ENCODE data around the gene AHNAK2.
A peak's percentile ranks its signal among the peaks of the same experiment; 100 is the strongest.

AHNAK2 gene

GRCh38 chr14:104968541-104969401, 9.4 kb downstream of the AHNAK2 start:
- peak; percentile 10 for ATAC-seq
- TF ChIP-seq ARNTL (CRISPR knock-in tag; IDR thresholded peaks at IDR 0.05; ENCODE audit: borderline replicate concordance, low read depth), result no peak
- no peak for TF ChIP-seq ZFP30 (CRISPR knock-in tag; IDR thresholded peaks at IDR 0.05)
- TF ChIP-seq RARB (CRISPR knock-in tag; IDR thresholded peaks at IDR 0.05), result no peak
- no peak for TF ChIP-seq ESRRG (CRISPR knock-in tag; IDR thresholded peaks at IDR 0.05)
- TF ChIP-seq PPARA (CRISPR knock-in tag; IDR thresholded peaks at IDR 0.05; ENCODE audit: borderline replicate concordance), result no peak
- TF ChIP-seq ZNF8 (CRISPR knock-in tag; IDR thresholded peaks at IDR 0.05), result no peak
- TF ChIP-seq TCF4 (CRISPR knock-in tag; IDR thresholded peaks at IDR 0.05; ENCODE audit: borderline replicate concordance), result no peak
- TF ChIP-seq, protein P1, sequence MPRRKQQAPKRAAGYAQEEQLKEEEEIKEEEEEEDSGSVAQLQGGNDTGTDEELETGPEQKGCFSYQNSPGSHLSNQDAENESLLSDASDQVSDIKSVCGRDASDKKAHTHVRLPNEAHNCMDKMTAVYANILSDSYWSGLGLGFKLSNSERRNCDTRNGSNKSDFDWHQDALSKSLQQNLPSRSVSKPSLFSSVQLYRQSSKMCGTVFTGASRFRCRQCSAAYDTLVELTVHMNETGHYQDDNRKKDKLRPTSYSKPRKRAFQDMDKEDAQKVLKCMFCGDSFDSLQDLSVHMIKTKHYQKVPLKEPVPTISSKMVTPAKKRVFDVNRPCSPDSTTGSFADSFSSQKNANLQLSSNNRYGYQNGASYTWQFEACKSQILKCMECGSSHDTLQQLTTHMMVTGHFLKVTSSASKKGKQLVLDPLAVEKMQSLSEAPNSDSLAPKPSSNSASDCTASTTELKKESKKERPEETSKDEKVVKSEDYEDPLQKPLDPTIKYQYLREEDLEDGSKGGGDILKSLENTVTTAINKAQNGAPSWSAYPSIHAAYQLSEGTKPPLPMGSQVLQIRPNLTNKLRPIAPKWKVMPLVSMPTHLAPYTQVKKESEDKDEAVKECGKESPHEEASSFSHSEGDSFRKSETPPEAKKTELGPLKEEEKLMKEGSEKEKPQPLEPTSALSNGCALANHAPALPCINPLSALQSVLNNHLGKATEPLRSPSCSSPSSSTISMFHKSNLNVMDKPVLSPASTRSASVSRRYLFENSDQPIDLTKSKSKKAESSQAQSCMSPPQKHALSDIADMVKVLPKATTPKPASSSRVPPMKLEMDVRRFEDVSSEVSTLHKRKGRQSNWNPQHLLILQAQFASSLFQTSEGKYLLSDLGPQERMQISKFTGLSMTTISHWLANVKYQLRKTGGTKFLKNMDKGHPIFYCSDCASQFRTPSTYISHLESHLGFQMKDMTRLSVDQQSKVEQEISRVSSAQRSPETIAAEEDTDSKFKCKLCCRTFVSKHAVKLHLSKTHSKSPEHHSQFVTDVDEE (CRISPR knock-in tag; IDR thresholded peaks at IDR 0.05), result no peak
- no peak for TF ChIP-seq OSR1 (CRISPR knock-in tag; IDR thresholded peaks at IDR 0.05)
- TF ChIP-seq PATZ1 (CRISPR knock-in tag; IDR thresholded peaks at IDR 0.05; ENCODE audit: borderline replicate concordance), result no peak
- no peak for TF ChIP-seq GLIS3 (CRISPR knock-in tag; IDR thresholded peaks at IDR 0.05)
- TF ChIP-seq ZC3H10 (CRISPR knock-in tag; IDR thresholded peaks at IDR 0.05), result no peak
- no peak for TF ChIP-seq ZFP3 (CRISPR knock-in tag; IDR thresholded peaks at IDR 0.05)
- no peak for TF ChIP-seq ZNF565 (CRISPR knock-in tag; conservative IDR thresholded peaks at IDR 0.05; ENCODE audit: low read depth)
- no peak for TF ChIP-seq ZNF70 (CRISPR knock-in tag; IDR thresholded peaks at IDR 0.05)
- TF ChIP-seq SNAI2 (CRISPR knock-in tag; IDR thresholded peaks at IDR 0.05), result no peak
- no peak for TF ChIP-seq ISL1 (CRISPR knock-in tag; IDR thresholded peaks at IDR 0.05)

DNA sequence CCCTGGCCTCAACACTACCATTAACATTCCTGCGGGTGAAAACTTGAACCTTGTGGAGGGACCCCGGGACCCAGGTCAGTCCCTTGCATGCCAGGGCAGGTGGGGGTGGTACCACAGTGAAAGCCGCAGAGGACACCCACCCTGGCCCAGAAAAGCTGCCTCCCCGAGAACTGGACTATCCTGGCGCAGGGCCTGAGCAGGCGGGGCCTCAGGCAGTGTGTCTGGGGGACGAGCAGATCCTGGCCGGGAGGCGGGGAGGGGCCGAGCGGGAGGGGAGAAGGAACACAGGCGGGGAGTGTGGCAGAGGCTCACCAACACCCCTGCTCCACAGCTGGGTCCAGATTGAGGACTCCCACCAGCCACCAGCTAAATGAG, 10.0 kb downstream of the AHNAK2 start:
- TF ChIP-seq ZFP30 (CRISPR knock-in tag; IDR thresholded peaks at IDR 0.05) (no peak), ARNTL (CRISPR knock-in tag; IDR thresholded peaks at IDR 0.05; ENCODE audit: borderline replicate concordance, low read depth) (no peak), BACH2 (CRISPR knock-in tag; IDR thresholded peaks at IDR 0.05; ENCODE audit: borderline replicate concordance) (no peak), ZNF70 (CRISPR knock-in tag; IDR thresholded peaks at IDR 0.05) (no peak), RARB (CRISPR knock-in tag; IDR thresholded peaks at IDR 0.05) (no peak), CREB5 (CRISPR knock-in tag; IDR thresholded peaks at IDR 0.05; ENCODE audit: low read depth) (no peak), SNAI2 (CRISPR knock-in tag; IDR thresholded peaks at IDR 0.05) (no peak), PPARA (CRISPR knock-in tag; IDR thresholded peaks at IDR 0.05; ENCODE audit: borderline replicate concordance) (no peak), TCF4 (CRISPR knock-in tag; IDR thresholded peaks at IDR 0.05; ENCODE audit: borderline replicate concordance) (no peak), ZFP3 (CRISPR knock-in tag; IDR thresholded peaks at IDR 0.05) (no peak), ZNF565 (CRISPR knock-in tag; conservative IDR thresholded peaks at IDR 0.05; ENCODE audit: low read depth) (no peak), PATZ1 (CRISPR knock-in tag; IDR thresholded peaks at IDR 0.05; ENCODE audit: borderline replicate concordance) (no peak), ZNF8 (CRISPR knock-in tag; IDR thresholded peaks at IDR 0.05) (no peak), CSDC2 (CRISPR knock-in tag; IDR thresholded peaks at IDR 0.05) (no peak), ESRRG (CRISPR knock-in tag; IDR thresholded peaks at IDR 0.05) (no peak)
- TF ChIP-seq, protein P2, sequence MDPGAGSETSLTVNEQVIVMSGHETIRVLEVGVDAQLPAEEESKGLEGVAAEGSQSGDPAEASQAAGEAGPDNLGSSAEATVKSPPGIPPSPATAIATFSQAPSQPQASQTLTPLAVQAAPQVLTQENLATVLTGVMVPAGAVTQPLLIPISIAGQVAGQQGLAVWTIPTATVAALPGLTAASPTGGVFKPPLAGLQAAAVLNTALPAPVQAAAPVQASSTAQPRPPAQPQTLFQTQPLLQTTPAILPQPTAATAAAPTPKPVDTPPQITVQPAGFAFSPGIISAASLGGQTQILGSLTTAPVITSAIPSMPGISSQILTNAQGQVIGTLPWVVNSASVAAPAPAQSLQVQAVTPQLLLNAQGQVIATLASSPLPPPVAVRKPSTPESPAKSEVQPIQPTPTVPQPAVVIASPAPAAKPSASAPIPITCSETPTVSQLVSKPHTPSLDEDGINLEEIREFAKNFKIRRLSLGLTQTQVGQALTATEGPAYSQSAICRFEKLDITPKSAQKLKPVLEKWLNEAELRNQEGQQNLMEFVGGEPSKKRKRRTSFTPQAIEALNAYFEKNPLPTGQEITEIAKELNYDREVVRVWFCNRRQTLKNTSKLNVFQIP (CRISPR knock-in tag; IDR thresholded peaks at IDR 0.05; ENCODE audit: borderline replicate concordance, low read depth), result no peak
- TF ChIP-seq, protein P1 (CRISPR knock-in tag; IDR thresholded peaks at IDR 0.05), result no peak
- ATAC-seq, result no peak

Measured in SK-N-SH treated with all-trans-retinoic acid at 6 μM for 48 hours (cell line).